Peyer's patch (tissue), 4 donors: ENCODE data around the gene ATAD5. TPM values are rescaled to one million over a fixed set of nuclear protein-coding genes. Genes with fewer than 3 reads are reported as not detected.

Experiments
- DNase-seq, 3 donors: peaks; one replicate each; pipeline ENCODE4 v3.0.0-alpha.2; 2017 to 2019
- H3K27ac ChIP-seq, 4 donors: fragments of 200-600 bp; sonication (generic); one replicate each; pipeline ENCODE4 v1.5.1; 2016 to 2019
- H3K27me3 ChIP-seq, 2 donors: fragments of 200-600 bp; sonication (generic); one replicate each; pipeline ENCODE4 v1.5.1; 2019
- H3K36me3 ChIP-seq, 3 donors: fragments of 200-600 bp; sonication (generic); one replicate each; pipeline ENCODE4 v1.5.1; 2016 to 2019
- H3K4me1 ChIP-seq, 4 donors: fragments of 200-600 bp; sonication (generic); one replicate each; pipeline ENCODE4 v1.5.1; 2016 to 2019
- H3K4me3 ChIP-seq, 4 donors: fragments of 200-600 bp; sonication (generic); 1 replicate in 3 of 4; 2 replicates in 1 of 4; pipeline ENCODE4 v1.5.1; 2016 to 2019; ENCODE audit warnings: mild to moderate bottlenecking in 1 of 4
- H3K9me3 ChIP-seq, 4 donors: fragments of 200-600 bp; sonication (generic); one replicate each; pipeline ENCODE4 v1.5.1; 2016 to 2019; ENCODE audit warnings: mild to moderate bottlenecking in 1 of 4
- POLR2A ChIP-seq, 2 donors: fragments of 450-650 bp; IDR thresholded peaks; one replicate each; pipeline ENCODE4 v1.5.1; 2017; ENCODE audit warnings: antibody characterized with exemption in 2 of 2, mild to moderate bottlenecking in 2 of 2, moderate library complexity in 2 of 2
- total RNA-seq, 4 donors: library from RNA; depleted of rRNA; stranded (reverse); fragments of >200 nt; gene quantifications; one replicate each; pipeline ENCODE4 v1.1.0, GENCODE V29; 2016
- TF ChIP-seq, protein P1 (sequence below), 6 experiments: fragments of 450-650 bp in 4 of 6; fragments of 200-600 bp in 2 of 6; sonication (generic) in 1 of 6; IDR thresholded peaks; one replicate each; pipeline ENCODE4 v1.5.1; 2017 to 2019; ENCODE audit warnings: antibody characterized with exemption in 6 of 6, mild to moderate bottlenecking in 3 of 6, moderate library complexity in 1 of 6

Gene ATAD5
- total RNA-seq, 4 donors from 2014 or later: 2.3 to 14.0 (median 2.6) TPM

GRCh38 chr17:30838202-30838807 is 6.5 kb downstream of the ATAD5 start:
- H3K4me3 ChIP-seq: no peak overlapping the region
- TF ChIP-seq, protein P1, sequence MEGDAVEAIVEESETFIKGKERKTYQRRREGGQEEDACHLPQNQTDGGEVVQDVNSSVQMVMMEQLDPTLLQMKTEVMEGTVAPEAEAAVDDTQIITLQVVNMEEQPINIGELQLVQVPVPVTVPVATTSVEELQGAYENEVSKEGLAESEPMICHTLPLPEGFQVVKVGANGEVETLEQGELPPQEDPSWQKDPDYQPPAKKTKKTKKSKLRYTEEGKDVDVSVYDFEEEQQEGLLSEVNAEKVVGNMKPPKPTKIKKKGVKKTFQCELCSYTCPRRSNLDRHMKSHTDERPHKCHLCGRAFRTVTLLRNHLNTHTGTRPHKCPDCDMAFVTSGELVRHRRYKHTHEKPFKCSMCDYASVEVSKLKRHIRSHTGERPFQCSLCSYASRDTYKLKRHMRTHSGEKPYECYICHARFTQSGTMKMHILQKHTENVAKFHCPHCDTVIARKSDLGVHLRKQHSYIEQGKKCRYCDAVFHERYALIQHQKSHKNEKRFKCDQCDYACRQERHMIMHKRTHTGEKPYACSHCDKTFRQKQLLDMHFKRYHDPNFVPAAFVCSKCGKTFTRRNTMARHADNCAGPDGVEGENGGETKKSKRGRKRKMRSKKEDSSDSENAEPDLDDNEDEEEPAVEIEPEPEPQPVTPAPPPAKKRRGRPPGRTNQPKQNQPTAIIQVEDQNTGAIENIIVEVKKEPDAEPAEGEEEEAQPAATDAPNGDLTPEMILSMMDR (IDR thresholded peaks at IDR 0.05): no peak
- TF ChIP-seq POLR2A (IDR thresholded peaks at IDR 0.05): no peak
- H3K4me1 ChIP-seq: no peaks in the 10 kb centered on the region
- H3K9me3 ChIP-seq: no peaks in the 10 kb centered on the region
- no peaks in the 10 kb centered on the region for H3K27me3 ChIP-seq
- peak overlapping the region in 2 of 4 donors; percentile 26 to 67 for H3K27ac ChIP-seq
- no peak for DNase-seq
- H3K36me3 ChIP-seq: no peaks in the 10 kb centered on the region

- Histone ChIP-seq H3K4me1 (no peaks in the 10 kb centered on the region), H3K27me3 (no peaks in the 10 kb centered on the region), H3K27ac (no peak overlapping the region), H3K4me3 (no peak overlapping the region), H3K36me3 (no peaks in the 10 kb centered on the region), H3K9me3 (no peaks in the 10 kb centered on the region)
- no peak for DNase-seq
- TF ChIP-seq POLR2A (IDR thresholded peaks at IDR 0.05): no peak
- TF ChIP-seq, protein P1 (IDR thresholded peaks at IDR 0.05): no peak
Observed at GRCh38 chr17:30840771-30841170, 9.0 kb downstream of the ATAD5 start.

GRCh38 chr17:30848021-30848420 is 16.3 kb downstream of the ATAD5 start:
- Histone ChIP-seq H3K4me1 (no peaks in the 10 kb centered on the region), H3K9me3 (no peaks in the 10 kb centered on the region), H3K4me3 (no peak overlapping the region), H3K36me3 (no peaks in the 10 kb centered on the region), H3K27ac (no peak overlapping the region), H3K27me3 (no peaks in the 10 kb centered on the region)
- DNase-seq: no peak
- TF ChIP-seq, protein P1 (IDR thresholded peaks at IDR 0.05): no peak
- no peak for TF ChIP-seq POLR2A (IDR thresholded peaks at IDR 0.05)

GRCh38 chr17:30854146-30854545 is 22.4 kb downstream of the ATAD5 start:
- H3K36me3 ChIP-seq: no peaks in the 10 kb centered on the region
- TF ChIP-seq, protein P1 (IDR thresholded peaks at IDR 0.05): no peak
- TF ChIP-seq POLR2A (IDR thresholded peaks at IDR 0.05): no peak
- no peaks in the 10 kb centered on the region for H3K27me3 ChIP-seq
- no peaks in the 10 kb centered on the region for H3K9me3 ChIP-seq
- no peak overlapping the region for H3K27ac ChIP-seq
- no peaks in the 10 kb centered on the region for H3K4me1 ChIP-seq
- no peak overlapping the region for H3K4me3 ChIP-seq
- DNase-seq: no peak

- no peak for DNase-seq
- Histone ChIP-seq H3K27ac (no peak overlapping the region), H3K36me3 (no peaks in the 10 kb centered on the region), H3K4me3 (no peak overlapping the region), H3K9me3 (no peaks in the 10 kb centered on the region), H3K4me1 (no peaks in the 10 kb centered on the region), H3K27me3 (no peaks in the 10 kb centered on the region)
- TF ChIP-seq, protein P1 (IDR thresholded peaks at IDR 0.05): no peak
- no peak for TF ChIP-seq POLR2A (IDR thresholded peaks at IDR 0.05)
Observed at GRCh38 chr17:30858556-30859250, 26.9 kb downstream of the ATAD5 start.
